Retinal pigment epithelial cell (primary cell): ENCODE results near the gene HSPG2.

Experiments
- DNase-seq: peaks from one replicate; pipeline ENCODE4 v3.0.0-alpha.2; 2010; ENCODE audit warnings: low read depth
- H3K4me3 ChIP-seq: 2 replicates; pipeline ENCODE4 v1.5.1; 2011; ENCODE audit warnings: mild to moderate bottlenecking, low read length, control low read depth, moderate library complexity
- TF ChIP-seq, protein P1 (sequence below): conservative IDR thresholded peaks from 2 replicates; pipeline ENCODE4 v1.5.1; 2011; ENCODE audit warnings: low read depth, low read length, control low read depth, inconsistent platforms

Gene HSPG2

DNA sequence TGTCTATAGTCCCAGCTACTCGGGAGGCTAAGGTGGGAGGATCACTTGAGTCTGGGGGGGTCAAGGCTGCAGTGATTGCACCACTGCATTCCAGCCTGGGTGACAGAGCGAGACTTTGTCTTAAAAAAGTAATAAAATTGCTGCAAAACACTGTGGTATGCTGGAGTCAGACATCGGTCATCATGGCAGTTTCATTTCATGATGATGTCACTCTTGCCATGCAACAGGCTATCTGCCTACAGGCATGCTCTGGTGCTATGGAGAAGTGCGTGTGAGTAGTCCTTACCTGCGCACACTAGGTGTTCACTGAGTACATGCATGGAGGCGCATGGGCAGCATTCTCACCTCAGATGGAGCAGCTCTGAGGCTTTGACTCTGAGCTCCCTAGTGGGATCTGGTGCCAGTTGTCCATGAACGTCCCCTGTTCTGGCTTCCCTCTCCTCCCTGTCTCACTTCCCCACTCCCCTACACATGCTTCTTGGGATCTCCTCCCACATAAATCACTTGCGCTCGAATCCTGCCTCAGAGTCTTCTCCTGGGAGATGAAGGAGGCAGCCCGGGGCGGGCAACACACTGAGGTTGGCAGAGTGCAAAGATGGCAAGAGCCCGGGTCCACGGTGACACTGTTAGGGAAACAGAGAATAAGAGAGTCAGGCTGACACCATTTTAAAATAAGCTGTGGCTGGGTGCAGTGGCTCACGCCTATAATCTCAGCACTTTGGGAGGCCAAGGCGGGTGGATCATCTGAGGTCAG is 29.3 kb upstream of the HSPG2 start:
- TF ChIP-seq, protein P1, sequence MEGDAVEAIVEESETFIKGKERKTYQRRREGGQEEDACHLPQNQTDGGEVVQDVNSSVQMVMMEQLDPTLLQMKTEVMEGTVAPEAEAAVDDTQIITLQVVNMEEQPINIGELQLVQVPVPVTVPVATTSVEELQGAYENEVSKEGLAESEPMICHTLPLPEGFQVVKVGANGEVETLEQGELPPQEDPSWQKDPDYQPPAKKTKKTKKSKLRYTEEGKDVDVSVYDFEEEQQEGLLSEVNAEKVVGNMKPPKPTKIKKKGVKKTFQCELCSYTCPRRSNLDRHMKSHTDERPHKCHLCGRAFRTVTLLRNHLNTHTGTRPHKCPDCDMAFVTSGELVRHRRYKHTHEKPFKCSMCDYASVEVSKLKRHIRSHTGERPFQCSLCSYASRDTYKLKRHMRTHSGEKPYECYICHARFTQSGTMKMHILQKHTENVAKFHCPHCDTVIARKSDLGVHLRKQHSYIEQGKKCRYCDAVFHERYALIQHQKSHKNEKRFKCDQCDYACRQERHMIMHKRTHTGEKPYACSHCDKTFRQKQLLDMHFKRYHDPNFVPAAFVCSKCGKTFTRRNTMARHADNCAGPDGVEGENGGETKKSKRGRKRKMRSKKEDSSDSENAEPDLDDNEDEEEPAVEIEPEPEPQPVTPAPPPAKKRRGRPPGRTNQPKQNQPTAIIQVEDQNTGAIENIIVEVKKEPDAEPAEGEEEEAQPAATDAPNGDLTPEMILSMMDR: no peak
- H3K4me3 ChIP-seq: no peak overlapping the region
- DNase-seq: no peak

DNA sequence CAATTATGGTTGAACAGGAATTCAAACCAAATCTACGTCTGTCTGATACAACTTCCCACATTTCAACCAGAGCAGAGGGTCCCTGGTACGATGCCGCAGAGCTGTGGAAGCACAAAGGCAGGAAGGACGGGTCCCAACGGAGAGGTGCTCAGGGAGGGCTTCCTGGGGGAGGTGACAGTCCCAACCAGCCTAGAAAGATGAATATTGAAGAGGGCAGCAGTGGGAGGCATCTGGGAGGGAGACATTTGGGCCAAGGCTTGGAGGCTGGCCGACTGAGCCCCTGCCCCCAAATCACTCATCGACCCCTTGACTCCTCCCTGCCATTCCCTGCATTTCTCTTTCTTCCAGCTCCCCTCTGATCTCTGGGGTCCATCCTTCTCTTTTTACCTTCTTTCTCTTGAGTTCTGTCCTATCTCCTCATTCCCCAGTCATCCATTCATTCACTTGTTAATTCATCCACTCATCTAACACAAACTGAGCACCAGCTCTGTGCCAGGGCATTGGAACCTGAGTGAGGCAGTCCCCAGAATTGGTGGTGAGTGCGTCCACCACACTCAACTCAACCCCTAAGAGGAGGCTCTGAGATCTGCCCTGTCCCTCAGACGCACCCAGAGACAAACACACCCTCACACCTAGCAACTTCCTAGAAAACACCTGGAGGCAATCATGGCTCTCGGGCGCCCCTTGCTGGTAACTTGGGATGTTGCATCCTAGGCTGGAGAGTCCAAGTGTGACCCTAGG is 26.5 kb upstream of the HSPG2 start:
- no peak overlapping the region for H3K4me3 ChIP-seq
- no peak for DNase-seq
- TF ChIP-seq, protein P1: peak; percentile 89

DNA sequence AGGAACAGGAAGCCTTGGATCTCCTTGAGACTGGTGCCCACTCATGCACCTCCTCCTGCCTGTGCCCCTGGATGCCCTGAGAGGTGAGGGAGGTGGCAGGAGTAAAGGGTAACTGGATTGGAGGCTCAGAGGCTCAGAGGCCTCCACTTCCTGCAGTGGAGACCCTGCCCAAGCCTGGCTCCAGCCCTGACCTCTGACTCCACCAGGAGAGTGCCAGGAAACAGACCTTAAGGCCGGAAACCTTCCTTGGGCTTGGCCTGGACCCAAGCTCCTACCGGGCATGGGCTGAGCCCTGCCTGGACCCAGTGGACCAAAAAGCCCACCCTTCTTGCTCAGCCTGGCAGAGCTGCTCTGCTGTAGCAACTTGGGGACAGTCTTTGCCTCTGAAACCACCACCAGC is 24.7 kb upstream of the HSPG2 start:
- H3K4me3 ChIP-seq: no peak overlapping the region
- TF ChIP-seq, protein P1: no peak
- DNase-seq: no peak

DNA sequence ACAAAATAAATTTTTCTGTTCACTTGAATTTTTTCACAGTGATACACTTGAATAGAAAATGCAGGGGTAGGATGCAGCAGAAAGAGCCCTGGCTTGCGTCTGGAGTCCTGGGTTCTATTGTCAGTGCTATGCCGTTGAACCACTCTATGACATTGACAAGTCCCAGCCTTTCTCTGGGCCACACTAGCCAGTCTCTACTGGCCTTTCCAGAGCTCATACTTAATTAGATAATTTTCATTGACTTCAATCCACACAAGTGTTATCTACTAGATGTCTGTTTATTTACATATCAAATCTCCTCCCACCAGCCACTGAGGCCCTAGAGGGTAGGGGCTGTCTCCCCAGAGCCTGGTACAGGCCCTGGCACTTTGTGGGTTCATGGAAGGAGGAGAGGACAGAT is 24.2 kb upstream of the HSPG2 start:
- no peak overlapping the region for H3K4me3 ChIP-seq
- TF ChIP-seq, protein P1: no peak
- DNase-seq: no peak

DNA sequence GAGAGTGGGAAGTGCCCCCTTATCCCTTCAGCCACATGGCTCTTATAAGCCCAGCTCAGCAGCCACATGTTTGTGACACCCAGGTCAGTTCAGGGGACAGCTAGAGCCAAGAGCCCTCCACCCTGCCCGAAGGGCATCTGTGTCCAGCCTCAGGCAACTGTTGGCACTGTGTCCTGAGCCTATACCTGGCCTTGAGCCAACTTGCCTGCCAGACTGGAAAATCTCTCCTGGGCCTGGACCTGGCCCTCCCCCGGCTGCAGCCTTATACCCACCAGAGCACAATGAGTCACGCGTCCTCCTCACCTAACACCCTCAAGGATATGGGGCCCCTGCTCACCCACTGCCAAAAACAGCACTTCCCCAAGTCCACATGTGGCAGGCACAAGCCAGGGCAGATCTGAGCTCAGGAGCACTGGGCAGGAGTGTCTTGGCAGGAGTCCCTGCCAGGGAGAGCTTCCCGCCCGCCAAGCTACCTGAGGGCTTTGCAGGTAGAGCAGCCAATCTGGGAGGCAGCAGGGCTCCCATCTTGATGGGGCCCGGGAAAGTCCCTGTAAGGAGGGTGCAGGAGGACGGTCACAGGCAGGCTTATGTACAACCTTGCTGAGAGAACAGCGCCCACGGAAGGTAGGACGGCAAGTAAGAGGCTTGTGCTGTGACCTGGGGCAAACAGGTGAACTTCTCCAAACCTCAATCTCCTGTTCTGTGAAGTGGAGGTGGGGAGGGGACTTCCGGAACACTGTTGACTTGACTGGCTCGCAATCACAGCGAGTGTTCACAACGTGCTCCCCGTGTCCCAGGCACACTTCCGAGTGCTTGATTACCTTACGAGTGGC is 19.8 kb upstream of the HSPG2 start:
- DNase-seq: peak; percentile 90
- H3K4me3 ChIP-seq: no peak overlapping the region
- TF ChIP-seq, protein P1: no peak

DNA sequence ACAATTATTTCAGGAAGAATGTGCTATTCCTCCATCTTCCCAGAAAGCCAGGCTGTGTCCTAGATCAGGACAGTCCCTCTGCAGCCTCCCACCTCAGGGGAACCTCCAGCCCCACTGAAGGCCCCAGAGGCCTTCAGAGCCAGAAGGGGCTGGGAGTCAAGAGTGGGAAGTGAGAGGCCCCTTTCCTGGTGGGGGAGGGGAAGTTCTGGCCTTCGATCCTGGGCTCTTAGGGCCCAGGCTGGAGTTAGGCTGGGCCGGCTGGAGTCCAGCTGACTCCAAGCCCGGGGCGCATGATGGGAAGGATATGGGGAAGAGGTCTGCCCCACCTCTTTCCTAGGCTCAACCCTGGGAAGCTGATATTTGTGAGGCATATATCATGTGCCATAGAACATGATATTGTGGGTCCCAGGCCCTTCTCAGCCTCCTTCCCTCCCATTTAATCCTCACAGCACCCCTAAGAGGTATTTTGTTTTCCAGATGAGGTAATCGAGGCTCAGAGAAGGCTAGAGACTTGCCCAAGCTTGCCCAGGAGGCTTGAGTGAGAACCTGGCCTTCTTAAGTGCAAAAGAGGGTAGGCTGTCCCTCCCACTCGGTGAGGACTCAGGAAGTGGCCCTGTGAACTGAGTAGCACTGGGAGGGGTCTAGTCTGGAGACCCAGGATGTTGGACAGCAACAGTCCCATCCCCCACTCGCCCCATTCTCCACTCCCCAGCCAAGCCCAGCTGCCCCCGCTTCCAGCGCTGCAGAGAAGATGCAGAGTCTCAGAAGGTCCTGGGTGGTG is 18.6 kb upstream of the HSPG2 start:
- TF ChIP-seq, protein P1: no peak
- no peak for DNase-seq
- no peak overlapping the region for H3K4me3 ChIP-seq
